Lung (tissue), 12 donors: ENCODE results near the gene CFB. TPM values are rescaled to one million over a fixed set of nuclear protein-coding genes. Genes with fewer than 3 reads are reported as not detected.
"Not testable (repeated sequence)": the region's sequence is repeated elsewhere in the genome, so short reads cannot be mapped to it uniquely, and the experiment has no call there.

ENCODE experiments used
- ATAC-seq: fragments of 200-7000 bp; cut with Tn5 transposase; one replicate; pipeline ENCODE4 v1.9.1; 2020; ENCODE audit warnings: moderate number of reproducible peaks; ENCODE audit not compliant: insufficient read depth, low FRiP score
- DNase-seq, 3 donors: peaks; one replicate each; pipeline ENCODE4 v3.0.0-alpha.2; 2013 to 2017
- H3K27ac ChIP-seq, 2 donors: one replicate each; pipeline ENCODE4 v1.5.1; 2013; ENCODE audit warnings: mild to moderate bottlenecking in 2 of 2, moderate library complexity in 2 of 2, control low read depth in 1 of 2, inconsistent platforms in 1 of 2, low read depth in 1 of 2, low read length in 1 of 2
- H3K27me3 ChIP-seq, 3 donors: one replicate each; pipeline ENCODE4 v1.5.1; 2013; ENCODE audit warnings: low read length in 2 of 3; ENCODE audit not compliant: control insufficient read depth in 3 of 3, insufficient read depth in 3 of 3
- H3K36me3 ChIP-seq, 4 donors: one replicate each; pipeline ENCODE4 v1.5.1; 2013; ENCODE audit warnings: low read length in 4 of 4, mild to moderate bottlenecking in 1 of 4, moderate library complexity in 1 of 4; ENCODE audit not compliant: control insufficient read depth in 4 of 4, insufficient read depth in 4 of 4
- H3K4me1 ChIP-seq, 5 donors: one replicate each; pipeline ENCODE4 v1.5.1; 2013; ENCODE audit warnings: low read length in 5 of 5, mild to moderate bottlenecking in 2 of 5, moderate library complexity in 1 of 5; ENCODE audit not compliant: control insufficient read depth in 5 of 5, insufficient read depth in 5 of 5
- H3K4me3 ChIP-seq: one replicate; pipeline ENCODE4 v1.5.1; 2013; ENCODE audit warnings: mild to moderate bottlenecking, control low read depth, moderate library complexity
- H3K9ac ChIP-seq, 2 donors: one replicate each; pipeline ENCODE4 v1.5.1; 2013; ENCODE audit warnings: low read length in 2 of 2, control low read depth in 1 of 2; ENCODE audit not compliant: insufficient read depth in 1 of 2
- H3K9me3 ChIP-seq, 4 donors: one replicate each; pipeline ENCODE4 v1.5.1; 2013; ENCODE audit warnings: low read length in 3 of 4, mild to moderate bottlenecking in 1 of 4, moderate library complexity in 1 of 4; ENCODE audit not compliant: control insufficient read depth in 4 of 4, insufficient read depth in 3 of 4
- CTCF ChIP-seq: IDR thresholded peaks from 2 replicates; pipeline ENCODE4 v1.5.1; 2012; ENCODE audit warnings: mild to moderate bottlenecking; ENCODE audit errors: control extremely low read depth, extremely low read depth
- whole genome bisulfite sequencing, 2 donors: extraction: QIAGEN DNeasy Blood & Tissue Kit; methylation state at CpG; one replicate each; pipeline ENCODE4 v1.1.7; 2013; 5-methylcytosine and 5-hydroxymethylcytosine counted together
- polyA plus RNA-seq, 2 donors: library from polyadenylated mRNA; stranded (reverse); fragments of 200-250 nt; gene quantifications; one replicate each; pipeline ENCODE4 v1.2.1, GENCODE V29; 2013
- total RNA-seq, 2 donors: library from RNA; depleted of rRNA in 1 of 2; stranded (reverse); fragments of >200 nt in 1 of 2; gene quantifications; one replicate each; pipeline ENCODE4 v1.2.1, GENCODE V29; 2014 to 2021
- donor health status: control.
- donor health status: control.
- donor health status: Bipolar disorder and iron deficiency.
- donor health status: healthy.
- donor health status: DM: yes; HTN: yes; CAD: no.

The CFB gene
- total and polyA plus RNA-seq, 4 donors = 173 to 297 (median 234) TPM

- no peaks in the 10 kb centered on the region for H3K4me1 ChIP-seq
- peaks cover 0 to 10% (median 7%) of the 10 kb centered on the region in 4 donors for H3K36me3 ChIP-seq
- TF ChIP-seq CTCF = no peak
- WGBS, 2 donors = 93% methylated on average over 5 of the region's 5 CpGs
- DNase-seq (no peak), ATAC-seq (no peak)
- no peaks in the 10 kb centered on the region for H3K9me3 ChIP-seq
- H3K4me3 ChIP-seq = no peak overlapping the region
- H3K27me3 ChIP-seq = no peaks in the 10 kb centered on the region
- no peak overlapping the region for H3K9ac ChIP-seq
- no peak overlapping the region for H3K27ac ChIP-seq
Observed at GRCh38 chr6:31978831-31979230, 32.9 kb downstream of the CFB start.

GRCh38 chr6:31979238-31979898 is 33.5 kb downstream of the CFB start:
- Histone ChIP-seq H3K36me3 (peaks cover 0 to 10% (median 7%) of the 10 kb centered on the region in 4 donors), H3K27me3 (no peaks in the 10 kb centered on the region), H3K4me3 (no peak overlapping the region), H3K27ac (no peak overlapping the region), H3K9ac (no peak overlapping the region), H3K4me1 (no peaks in the 10 kb centered on the region), H3K9me3 (no peaks in the 10 kb centered on the region)
- ATAC-seq = no peak
- 90 to 92% methylated on average over 3 of the region's 3 CpGs for WGBS, 2 donors
- no peak for DNase-seq
- TF ChIP-seq CTCF = no peak

GRCh38 chr6:31980195-31980876 is 34.4 kb downstream of the CFB start:
- H3K27me3 ChIP-seq, ATAC-seq, H3K4me3 ChIP-seq, H3K27ac ChIP-seq, H3K9me3 ChIP-seq, DNase-seq, H3K4me1 ChIP-seq, H3K9ac ChIP-seq: not testable (repeated sequence)
- 94 to 95% methylated on average over 12 to 13 of the region's 13 CpGs for WGBS, 2 donors
- H3K36me3 ChIP-seq = peaks cover 0 to 10% (median 7%) of the 10 kb centered on the region in 4 donors

- peaks cover 0 to 10% (median 7%) of the 10 kb centered on the region in 4 donors for H3K36me3 ChIP-seq
- H3K4me3 ChIP-seq, DNase-seq, H3K9ac ChIP-seq, H3K4me1 ChIP-seq, H3K27me3 ChIP-seq, ATAC-seq, H3K27ac ChIP-seq, H3K9me3 ChIP-seq: not testable (repeated sequence)
- WGBS, 2 donors = no CpG with 5 or more reads among the region's 5 CpGs
Observed at GRCh38 chr6:31980998-31981397, 35.1 kb downstream of the CFB start.

- not testable (repeated sequence) for H3K27me3 ChIP-seq, H3K4me1 ChIP-seq, H3K4me3 ChIP-seq, DNase-seq, H3K9me3 ChIP-seq, H3K9ac ChIP-seq, H3K36me3 ChIP-seq, ATAC-seq, H3K27ac ChIP-seq
- WGBS, 2 donors = no CpG with 5 or more reads among the region's 7 CpGs
Observed at GRCh38 chr6:31981744-31982143, 35.8 kb downstream of the CFB start, which contains the start of gene C4A. Gene C4A, plus strand, starts transcription at chr6:31982057. Its CDS starts 51 bp downstream, at chr6:31982108.

GRCh38 chr6:31989363-31989762 is 43.5 kb downstream of the CFB start:
- not testable (repeated sequence) for H3K9me3 ChIP-seq, ATAC-seq, H3K36me3 ChIP-seq, H3K4me1 ChIP-seq, H3K27ac ChIP-seq, DNase-seq, H3K27me3 ChIP-seq, H3K9ac ChIP-seq, H3K4me3 ChIP-seq
- WGBS, 2 donors = no CpG with 5 or more reads among the region's 10 CpGs
